ENCODE measurements around the gene DCAF6.
"Not testable (repeated sequence)": the region's sequence is repeated elsewhere in the genome, so short reads cannot be mapped to it uniquely, and the experiment has no call there.

Gene DCAF6

DNA sequence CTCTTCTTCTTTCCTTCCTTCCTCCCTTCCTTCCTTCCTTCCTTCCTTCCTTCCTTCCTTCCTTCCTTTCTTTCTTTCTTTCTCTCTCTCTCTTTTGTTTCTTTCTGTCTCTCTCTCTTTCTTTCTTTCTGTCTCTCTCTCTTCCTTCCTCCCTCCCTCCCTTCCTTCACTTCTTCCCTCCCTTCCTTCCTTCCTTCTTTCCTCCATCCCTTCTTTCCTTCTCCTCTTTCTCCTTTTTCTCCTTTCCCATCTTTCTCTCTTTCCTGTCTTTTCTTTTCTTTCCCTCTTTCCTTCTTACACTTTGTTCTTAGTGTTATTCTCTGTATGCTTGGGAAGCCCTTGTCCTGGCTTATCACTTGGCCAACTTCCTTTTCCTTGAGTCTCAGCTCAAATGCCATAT lies 72.8 kb downstream of the DCAF6 start:
- DNase-seq (ENCODE audit: low spot score): no peak

DNA sequence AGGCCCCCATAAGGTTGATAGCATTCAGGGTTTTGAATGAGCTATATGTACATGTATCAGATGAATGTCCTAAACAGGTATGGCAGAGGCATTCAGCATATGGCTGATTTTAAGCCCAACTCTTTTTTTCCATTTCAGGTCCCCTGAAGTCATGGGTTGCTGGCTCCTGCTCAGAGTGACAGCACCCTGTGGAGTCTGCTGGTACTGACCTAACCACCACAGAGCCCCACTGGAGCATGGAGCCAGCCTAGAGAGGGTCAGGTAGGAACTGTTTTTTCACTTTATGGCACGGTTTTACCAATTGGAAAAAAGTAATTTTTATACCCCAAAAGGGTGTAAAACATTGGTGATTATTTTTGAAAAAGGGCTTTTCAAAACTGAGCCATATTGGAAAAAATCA lies 82.9 kb downstream of the DCAF6 start:
- DNase-seq (ENCODE audit: low spot score): no peak

DNA sequence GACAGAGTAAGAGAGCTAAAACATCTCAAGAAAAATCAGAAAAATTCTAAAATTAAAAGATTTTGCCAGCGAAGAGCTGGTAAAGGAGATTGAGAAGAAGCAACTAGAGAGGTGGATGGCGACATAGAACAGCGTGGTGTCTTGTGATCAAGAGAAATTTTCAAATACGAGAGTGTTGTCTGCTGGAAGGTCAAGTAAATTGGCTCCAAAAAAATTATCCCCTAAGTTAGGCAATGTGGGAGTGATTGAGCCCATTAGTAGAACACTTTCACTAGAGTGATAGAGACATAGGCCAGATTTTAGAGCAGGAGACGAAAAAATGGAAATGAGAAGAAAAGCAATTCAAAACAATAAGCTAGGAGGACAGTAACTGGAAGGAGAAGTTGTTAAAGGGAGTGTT lies 94.7 kb downstream of the DCAF6 start:
- DNase-seq (ENCODE audit: low spot score): no peak

DNA sequence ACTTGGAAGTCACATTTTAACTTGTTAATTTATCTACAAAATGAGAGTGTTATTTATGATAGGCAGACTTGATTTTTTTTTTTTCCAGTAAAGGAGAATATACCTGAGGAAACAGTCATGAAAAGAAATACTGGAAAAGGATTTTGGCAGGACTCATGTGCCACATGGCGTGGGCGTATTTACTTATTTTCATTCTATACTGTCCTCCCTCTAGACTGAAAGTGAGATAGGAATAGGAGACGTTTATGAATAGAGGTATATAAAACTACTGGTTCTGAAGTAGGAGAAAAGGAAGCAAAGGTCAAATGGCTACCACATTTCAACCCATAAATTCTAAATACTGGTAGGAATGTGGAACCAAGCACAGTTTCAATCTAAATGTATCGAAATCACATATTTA lies 95.1 kb downstream of the DCAF6 start:
- DNase-seq (ENCODE audit: low spot score): no peak

DNA sequence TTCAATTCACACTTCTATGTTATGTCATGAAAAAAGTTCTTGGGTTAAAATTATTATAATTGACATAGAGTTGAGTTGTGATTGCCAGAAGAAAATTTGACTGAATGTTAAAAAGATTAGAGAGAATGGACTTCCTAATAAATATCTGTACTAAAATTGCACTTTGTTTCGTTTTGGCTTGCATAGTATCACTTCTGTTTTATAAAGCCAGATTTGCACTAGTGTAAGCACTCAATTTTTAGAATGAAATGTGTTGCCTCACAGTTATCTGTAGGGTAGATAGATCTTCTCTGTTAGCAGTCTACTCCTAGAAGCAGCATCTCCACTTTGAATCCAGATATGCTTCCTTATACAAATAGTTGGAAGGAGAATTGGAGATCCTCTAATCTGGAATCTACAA lies 95.5 kb downstream of the DCAF6 start:
- DNase-seq (ENCODE audit: low spot score): no peak

DNA sequence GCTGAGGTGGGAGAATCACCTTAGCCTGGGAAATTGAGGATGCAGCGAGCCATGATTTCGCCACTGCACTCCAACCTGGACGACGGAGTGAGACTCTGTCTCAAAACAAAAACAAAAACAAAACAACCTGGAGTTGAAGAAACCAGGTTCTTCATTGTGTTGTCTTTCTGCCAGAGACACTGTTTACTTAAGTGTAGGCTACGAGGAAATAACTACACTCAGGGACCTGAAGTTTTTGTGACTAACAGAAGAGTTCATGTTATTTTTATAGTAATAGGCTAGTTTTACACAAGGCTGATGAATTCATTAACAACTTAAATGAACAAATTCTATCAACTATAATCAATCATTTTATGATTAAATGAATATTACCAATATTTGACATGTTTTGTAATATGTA lies 98.9 kb downstream of the DCAF6 start:
- no peak for DNase-seq (ENCODE audit: low spot score)

DNA sequence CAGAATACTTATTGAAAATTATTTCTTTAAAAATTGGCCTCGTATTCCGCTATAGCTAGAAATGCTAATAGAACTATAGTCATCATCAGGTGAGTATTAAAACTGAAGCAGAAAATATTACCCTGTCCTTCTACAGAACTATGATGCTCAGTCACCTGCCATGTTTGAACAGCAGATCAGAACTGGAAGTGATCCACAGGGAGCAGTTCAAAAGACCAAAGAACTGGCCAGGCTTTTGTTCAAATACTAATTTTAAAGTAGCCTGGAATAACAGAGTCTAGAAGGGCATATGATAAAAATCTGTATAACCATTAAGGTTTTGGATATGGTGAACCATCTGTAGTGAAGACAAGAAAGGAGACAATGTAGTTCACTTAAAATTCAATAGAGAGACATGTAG lies 105.9 kb downstream of the DCAF6 start:
- DNase-seq (ENCODE audit: low spot score): no peak

DNA sequence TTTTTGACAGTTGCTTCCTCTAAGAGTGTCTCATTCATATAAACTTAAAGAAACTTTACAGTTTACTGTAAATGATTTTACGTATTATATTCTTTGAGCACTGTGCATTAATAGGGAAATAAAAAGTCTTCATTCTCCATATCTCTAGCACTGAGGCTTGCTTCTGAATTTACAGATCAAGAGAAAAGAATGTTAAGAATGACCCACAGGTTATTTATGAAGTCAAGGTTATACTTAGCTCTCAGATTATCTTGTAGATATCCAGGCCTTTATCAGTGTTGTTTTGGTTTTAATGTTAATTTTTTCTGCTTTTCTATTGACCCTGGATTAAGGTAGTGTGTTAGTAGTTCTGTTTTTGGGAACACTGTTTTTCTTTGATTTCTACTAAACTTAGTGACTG lies 108.8 kb downstream of the DCAF6 start:
- DNase-seq (ENCODE audit: low spot score): no peak

DNA sequence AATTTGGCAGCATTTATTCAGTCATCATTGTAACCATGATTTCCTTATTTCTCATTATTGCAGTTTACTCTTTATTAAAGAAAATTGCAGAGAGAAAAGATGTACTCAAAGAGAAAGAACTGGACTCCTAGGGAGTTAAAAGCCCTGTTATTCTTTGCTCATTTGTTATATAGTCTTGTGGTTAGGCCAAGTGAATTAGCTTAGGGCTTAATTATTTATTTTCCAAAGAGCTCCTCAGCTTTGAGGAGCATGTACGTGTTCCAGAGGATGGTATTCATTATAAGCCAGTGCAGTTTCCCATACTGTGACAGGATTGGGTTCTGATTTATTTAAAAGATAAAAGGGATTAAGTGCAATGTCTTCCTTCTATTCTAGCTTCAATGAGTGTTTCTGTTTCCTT lies 113.8 kb downstream of the DCAF6 start:
- no peak for DNase-seq (ENCODE audit: low spot score)

DNA sequence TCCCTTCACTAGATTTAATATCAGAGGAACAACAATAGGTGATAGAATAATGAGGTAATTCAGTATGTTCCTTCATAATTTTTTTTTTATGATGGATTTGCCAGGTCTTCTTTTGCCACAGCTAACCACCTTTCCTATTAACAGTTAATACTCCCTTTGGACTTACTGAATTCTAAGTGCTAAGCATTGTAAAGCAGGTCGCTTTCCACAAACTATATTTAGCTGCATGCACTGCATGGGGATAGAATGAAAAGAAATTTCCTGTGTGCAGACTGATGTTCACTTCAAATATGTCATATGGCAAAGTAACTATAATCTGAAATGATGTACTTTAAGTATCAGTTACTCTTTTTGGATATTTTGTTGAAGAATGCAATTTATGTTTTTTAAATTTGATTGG lies 114.4 kb downstream of the DCAF6 start:
- DNase-seq (ENCODE audit: low spot score): no peak

DNA sequence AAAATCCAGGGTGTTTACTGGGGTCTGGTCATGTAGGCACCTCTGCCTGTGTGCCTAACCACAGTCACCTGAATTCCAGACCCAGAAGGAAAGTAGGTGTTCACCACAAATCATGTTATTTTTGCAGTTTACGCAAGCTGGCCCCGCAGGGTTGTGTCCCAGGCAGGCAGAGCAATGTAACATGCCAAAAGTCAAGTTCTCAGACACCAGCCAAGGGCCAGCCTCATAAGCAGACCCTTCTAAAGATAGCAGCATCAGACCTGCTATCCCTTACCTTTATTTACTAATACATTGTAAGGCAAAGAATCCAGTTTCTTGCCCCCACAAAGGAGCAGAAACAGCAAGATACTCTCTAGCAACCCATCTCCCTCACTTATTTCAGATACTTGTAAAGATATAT lies 117.2 kb downstream of the DCAF6 start:
- DNase-seq (ENCODE audit: low spot score): no peak

DNA sequence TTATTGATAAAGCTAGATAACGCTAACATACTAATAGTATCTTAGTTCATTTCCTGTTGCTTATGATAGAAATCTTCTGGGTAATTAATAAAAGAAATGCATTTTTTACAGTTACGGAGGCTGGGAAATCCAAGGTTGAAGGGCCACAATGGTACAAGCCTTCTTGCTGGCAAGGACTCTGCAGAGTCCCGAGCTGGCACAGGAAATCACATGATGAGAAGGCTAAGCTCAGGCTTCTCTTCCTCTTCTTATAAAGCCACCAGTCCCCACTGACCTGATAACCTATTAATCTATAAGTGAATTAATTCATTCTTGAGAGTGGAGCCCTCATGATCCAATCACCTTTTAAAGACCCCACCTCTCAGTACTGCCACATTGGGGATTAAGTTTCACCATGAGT lies 117.6 kb downstream of the DCAF6 start:
- DNase-seq (ENCODE audit: low spot score): no peak

DNA sequence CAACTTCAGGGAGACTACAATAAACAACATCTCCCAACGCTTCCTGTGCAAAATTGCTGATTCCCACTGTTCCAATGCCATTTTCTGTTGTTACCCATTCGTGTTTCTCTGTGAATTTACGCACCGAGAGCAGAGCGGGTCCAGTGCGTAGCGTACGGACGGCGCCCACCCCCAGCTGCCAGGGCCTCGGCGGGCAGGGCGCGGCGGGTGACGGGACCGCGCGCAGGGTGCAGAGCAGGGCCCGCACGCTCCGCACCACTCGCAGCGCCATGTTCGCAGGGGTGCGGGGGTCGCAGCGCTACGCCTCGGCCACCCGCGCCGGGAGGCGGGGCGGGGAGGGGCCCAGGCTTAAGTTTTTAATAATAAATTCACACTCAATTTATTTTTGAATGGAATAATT lies 119.7 kb downstream of the DCAF6 start:
- DNase-seq (ENCODE audit: low spot score): not testable (repeated sequence)

DNA sequence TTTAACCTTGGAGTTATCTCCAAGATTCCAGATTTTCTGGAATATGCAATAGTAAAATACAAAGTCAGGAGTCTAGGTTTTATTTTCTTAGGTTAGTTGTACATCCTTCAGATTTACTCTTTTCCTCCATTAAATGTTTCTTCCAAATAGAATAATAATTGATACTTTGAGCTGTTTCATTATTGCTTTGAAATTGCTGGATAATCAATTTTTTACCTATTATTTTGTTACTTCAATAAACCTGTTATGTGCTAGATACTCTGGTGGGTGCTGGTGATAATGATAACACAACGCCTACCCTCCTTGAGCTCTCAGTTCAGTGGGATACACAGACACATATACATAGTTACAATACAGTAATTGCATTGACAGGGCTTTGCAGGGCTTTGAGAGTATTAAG lies 120.9 kb downstream of the DCAF6 start:
- DNase-seq (ENCODE audit: low spot score): no peak

DNA sequence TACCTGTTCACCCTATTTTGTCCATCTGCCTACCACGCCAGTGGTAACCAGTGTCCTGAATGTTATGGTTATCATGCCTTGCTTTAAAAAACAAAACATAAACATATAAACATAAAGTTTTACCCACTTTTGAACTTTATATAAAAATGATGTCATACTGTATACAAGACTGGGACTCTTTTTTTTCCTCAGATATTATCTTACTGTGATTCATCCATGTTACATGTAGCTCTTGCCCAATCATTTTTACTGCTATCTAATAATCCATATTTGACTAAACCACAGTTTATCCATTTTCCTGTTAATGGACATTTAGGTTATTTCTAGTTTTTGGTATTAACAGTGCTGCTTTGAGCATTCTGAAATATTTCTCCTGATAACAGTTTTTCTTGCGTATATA lies 121.4 kb downstream of the DCAF6 start:
- no peak for DNase-seq (ENCODE audit: low spot score)

DNA sequence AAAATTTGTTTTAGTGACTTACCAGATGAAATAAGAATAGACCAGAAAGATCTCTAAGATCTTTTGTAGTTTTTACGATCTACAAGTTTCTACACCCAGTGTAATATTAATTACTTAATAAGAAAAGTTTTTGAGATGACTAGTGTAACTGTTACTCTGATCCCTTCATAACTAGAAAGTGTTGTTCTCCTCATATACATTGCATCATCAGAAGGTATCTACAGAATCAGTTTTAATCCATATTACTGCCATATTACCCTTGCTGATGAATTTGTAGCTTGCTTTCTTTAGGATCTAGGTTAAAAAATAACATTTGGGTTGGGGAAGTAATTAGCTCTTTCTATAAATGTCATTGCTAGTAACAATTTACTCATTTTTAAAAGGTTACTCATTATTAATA lies 127.7 kb downstream of the DCAF6 start:
- DNase-seq (ENCODE audit: low spot score): no peak

DNA sequence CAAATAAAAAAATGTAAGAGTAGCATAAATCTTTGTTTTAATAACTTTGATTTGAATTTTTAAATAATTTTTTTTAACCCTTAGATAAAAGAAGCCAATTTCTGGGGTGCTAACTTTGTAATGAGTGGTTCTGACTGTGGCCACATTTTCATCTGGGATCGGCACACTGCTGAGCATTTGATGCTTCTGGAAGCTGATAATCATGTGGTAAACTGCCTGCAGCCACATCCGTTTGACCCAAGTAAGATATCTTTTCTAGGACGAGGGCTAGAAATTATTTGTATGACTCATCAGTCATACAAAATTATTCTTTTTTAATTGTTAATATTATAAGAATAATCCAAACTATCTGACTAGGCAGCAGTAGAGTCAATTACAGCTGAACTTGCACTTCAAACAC lies 129.0 kb downstream of the DCAF6 start:
- no peak for DNase-seq (ENCODE audit: low spot score)

DNA sequence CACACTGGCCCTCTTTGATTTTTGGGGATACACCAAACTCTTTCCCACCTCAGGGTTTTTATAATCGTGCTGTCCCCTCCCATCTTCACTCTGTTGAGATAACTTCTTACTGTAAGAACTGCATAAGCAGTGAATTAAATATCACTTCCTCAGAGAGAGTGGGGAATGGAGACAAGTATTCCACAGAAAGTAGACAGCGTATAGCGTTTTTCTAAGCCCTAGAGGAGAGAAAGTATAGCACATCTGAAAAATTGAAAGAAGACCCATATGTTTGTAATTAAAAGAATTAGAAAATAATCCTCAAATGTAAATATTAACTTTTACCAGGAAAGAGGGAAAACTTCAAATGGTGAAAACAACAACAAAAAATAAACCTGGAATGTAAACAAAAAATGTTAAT lies 132.9 kb downstream of the DCAF6 start:
- no peak for DNase-seq (ENCODE audit: low spot score)

DNA sequence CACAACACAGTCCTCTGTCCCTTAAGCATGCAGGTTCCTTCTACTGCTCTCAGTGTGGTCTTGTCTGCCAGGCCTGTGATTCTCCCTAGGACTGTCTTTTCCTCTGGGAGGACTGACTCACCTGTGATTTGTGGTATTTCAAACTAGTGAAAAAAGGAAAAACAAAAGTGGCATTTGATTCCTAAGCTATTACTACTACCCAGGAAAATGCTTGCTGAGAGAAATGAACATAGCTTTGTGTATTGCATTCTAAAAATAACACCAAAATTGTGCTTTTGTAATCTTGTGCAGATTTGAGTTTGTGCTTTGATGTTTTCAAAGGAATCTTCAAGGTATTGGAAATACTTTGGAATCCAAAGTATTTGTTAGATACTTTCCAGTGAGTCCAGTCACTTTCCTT lies 143.3 kb downstream of the DCAF6 start:
- no peak for DNase-seq (ENCODE audit: low spot score)

DNA sequence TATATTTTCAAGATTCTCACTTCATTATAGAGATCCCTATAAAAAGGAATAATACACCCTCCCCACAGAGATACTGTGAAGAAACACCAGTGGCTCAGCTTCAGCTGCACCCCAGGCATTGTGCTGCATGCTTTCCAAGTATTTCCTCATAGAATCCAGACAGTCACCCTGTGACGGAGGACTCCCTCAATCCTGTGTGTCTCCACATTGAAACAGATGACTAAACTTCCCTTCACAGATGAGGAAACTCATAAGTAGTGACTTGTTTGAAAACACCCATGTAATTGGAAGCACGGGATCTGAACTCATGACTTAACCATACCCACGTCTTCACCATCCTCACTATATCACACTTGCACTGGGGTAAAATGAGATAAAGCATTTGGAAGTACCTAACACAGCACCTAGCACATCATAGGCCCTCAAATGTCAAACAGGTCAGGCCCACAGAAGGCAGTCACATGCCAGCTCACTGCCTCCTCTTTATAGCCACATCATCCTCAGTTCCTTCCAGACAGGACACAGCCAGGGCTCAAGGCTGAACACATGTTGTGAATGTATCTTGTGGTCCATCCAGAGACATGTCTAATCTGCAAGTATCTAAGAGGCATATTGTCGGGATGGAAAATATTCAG lies 145.0 kb downstream of the DCAF6 start:
- DNase-seq (ENCODE audit: low spot score): peak; percentile 79

DNA sequence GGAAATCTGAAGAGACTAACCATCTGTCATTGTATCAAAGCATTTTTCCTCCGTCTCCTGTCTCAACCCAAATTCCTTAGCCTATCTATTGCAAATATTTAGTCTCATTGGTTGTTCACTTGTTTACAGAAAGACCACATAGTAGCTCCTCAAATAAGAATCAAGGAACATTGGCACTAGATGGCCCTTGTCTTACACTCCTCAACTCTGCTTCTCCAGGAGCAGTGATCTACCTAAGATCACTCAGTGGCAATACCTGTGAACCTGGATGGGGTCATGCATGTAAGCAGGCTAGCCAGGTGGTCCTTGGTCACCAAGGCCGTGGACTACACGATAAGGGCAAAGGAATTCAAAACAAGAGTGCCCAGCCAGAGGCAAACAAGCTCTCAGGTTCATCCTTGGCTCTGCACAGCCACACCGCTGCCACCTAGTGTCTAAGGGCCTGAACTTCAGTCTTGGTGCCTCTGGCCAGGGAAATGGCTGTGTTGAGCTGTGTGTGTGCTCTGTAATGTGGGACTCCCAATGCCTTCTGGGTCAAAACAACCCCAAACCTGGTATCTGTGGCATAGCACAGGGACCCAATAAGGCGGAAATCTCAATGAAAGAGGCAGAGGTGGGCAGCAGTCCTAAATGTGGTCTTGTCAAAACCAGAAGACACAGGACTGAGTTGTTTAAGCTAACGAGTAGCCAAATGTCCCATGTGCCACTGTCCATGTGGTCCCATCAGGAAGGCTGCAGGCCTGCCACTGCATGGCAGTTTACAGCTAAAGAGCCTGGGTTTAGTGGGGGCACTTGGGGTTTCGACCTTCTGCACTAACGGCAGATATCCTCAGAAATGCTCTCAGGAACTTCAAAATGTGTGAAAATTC lies 145.8 kb downstream of the DCAF6 start:
- DNase-seq (ENCODE audit: low spot score): peak; percentile 80

DNA sequence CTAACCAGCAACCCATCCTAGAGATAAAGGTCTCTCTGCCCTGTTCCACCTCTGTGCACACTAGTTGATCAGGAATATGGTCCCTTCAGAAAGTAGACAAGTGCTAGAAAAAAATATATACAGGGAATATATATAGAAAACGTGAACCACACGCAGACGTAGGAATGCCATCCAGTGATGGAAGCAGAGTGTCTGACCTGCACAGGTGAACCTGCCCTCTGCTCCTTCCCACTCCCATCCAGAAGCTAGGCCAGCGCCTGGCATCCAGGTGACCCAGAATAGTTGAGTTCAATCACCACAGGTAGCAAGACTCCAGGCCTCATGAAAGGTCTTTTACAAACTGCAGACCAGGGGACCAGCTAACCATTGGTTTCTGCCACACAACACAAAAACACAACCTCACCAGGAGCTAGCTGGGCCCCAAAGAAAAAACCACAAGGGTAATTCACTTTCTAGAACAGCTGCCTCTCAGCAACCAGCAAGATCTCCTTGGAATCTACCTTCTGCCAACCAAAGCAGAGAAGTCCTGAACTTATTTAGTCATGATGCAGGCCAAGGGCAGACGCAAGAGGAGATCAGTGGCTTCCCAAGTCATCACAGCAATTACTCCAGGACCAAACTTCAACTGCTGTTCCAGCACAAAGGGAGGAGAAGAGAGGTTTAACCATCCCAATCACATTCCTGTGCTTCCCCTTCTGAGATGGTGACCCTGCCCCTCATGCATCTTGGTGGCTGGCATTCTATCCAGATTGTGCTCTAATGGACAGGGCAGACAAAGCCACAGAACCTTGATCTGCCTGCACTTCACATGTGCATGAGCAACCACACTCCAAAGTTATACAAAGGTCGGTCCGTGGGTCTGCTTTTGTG lies 147.2 kb downstream of the DCAF6 start:
- DNase-seq (ENCODE audit: low spot score): no peak
